ENCODE data around the gene AP2M1.

DNA sequence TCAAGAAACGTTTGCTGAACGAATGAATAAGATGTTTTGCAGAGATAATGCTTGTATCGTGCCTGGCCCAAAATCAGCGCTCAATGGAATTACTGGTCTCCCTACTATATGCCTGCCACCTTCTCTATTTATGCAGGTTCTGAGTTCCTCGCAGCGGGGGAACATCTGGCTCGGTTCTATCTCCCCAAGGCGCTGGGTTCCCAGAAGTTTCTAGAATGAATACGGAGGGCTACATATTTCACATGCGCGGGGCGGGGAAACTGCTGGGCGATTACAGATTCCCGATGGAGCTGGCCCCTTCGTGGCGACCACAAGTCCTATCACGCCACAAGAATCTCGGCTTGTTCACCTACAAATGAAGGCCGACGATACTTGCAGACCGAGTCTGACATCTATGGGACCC, 39.9 kb upstream of the AP2M1 start:
- TF ChIP-seq, protein P1, sequence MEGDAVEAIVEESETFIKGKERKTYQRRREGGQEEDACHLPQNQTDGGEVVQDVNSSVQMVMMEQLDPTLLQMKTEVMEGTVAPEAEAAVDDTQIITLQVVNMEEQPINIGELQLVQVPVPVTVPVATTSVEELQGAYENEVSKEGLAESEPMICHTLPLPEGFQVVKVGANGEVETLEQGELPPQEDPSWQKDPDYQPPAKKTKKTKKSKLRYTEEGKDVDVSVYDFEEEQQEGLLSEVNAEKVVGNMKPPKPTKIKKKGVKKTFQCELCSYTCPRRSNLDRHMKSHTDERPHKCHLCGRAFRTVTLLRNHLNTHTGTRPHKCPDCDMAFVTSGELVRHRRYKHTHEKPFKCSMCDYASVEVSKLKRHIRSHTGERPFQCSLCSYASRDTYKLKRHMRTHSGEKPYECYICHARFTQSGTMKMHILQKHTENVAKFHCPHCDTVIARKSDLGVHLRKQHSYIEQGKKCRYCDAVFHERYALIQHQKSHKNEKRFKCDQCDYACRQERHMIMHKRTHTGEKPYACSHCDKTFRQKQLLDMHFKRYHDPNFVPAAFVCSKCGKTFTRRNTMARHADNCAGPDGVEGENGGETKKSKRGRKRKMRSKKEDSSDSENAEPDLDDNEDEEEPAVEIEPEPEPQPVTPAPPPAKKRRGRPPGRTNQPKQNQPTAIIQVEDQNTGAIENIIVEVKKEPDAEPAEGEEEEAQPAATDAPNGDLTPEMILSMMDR (conservative IDR thresholded peaks at IDR 0.05; ENCODE audit: low read length), result no peak
- TF ChIP-seq EZH2phosphoT487 (IDR thresholded peaks at IDR 0.05; ENCODE audit: borderline replicate concordance, low read depth, low read length), result no peak
